IPS-18a (cell line): ENCODE measurements around the gene PSMG4.
"Not testable (repeated sequence)": the region's sequence is repeated elsewhere in the genome, so short reads cannot be mapped to it uniquely, and the experiment has no call there.

Experiments used
- H3K27ac ChIP-seq: one replicate; pipeline ENCODE4 v1.5.1; 2013; ENCODE audit warnings: low read length
- H3K27me3 ChIP-seq: one replicate; pipeline ENCODE4 v1.6.1; 2013; ENCODE audit warnings: mild to moderate bottlenecking, low read length; ENCODE audit not compliant: control insufficient read depth, insufficient read depth
- H3K36me3 ChIP-seq: one replicate; pipeline ENCODE4 v1.6.1; 2013; ENCODE audit warnings: low read depth, low read length; ENCODE audit not compliant: control insufficient read depth
- H3K4me1 ChIP-seq: one replicate; pipeline ENCODE4 v1.6.1; 2013; ENCODE audit warnings: low read depth, low read length; ENCODE audit not compliant: control insufficient read depth
- H3K4me3 ChIP-seq: one replicate; pipeline ENCODE4 v1.5.1; 2013; ENCODE audit warnings: low read length
- H3K9ac ChIP-seq: one replicate; pipeline ENCODE4 v1.6.1; 2013; ENCODE audit warnings: mild to moderate bottlenecking, low read length, moderate library complexity
- H3K9me3 ChIP-seq: one replicate; pipeline ENCODE4 v1.6.1; 2013; ENCODE audit warnings: low read depth, low read length; ENCODE audit not compliant: control insufficient read depth

Gene PSMG4

DNA sequence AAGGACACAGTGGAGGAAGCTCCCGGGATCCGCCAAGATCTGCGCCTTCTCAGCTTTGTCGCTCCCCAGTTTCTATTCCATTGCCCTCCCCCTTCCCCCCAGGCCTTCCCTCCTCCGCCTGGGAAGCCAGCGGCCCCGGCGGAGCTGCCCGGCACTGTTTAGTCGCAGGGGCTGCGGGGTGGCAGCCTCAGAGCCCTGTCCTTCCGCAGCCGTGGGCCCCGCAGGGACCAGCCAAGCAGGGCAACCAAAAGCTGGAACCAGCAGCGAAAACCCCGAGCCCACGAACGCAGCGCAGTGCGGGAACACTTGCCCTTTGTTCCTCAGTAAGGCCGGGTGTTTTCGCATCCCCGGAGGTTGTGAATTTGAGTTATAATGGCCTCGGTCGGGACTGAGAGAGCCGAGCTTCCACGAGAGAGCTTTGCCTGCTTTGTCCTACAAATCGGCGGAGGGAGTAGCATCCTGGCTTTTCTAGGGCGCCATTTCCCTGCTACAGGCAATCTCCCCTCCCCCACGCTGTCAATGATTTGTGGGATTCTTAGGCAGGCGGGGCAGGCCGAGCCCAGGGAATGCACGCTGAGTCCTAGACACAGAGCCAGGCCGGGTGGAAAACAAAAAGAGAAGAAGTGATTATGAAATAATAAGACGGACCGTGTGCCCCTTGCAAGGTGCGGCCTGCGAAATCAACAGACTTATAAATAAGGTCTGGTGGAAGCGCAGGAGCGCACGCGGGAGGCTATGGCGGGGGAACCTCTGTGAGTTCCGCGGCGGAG is 27.3 kb upstream of the PSMG4 start:
- Histone ChIP-seq H3K36me3 (no peaks in the 10 kb centered on the region), H3K9ac (peak overlapping the region; percentile 93), H3K4me1 (peaks cover 21% of the 10 kb centered on the region), H3K27ac (peak overlapping the region; percentile 80), H3K9me3 (no peaks in the 10 kb centered on the region), H3K4me3 (peak overlapping the region; percentile 97), H3K27me3 (peaks cover 38% of the 10 kb centered on the region)

DNA sequence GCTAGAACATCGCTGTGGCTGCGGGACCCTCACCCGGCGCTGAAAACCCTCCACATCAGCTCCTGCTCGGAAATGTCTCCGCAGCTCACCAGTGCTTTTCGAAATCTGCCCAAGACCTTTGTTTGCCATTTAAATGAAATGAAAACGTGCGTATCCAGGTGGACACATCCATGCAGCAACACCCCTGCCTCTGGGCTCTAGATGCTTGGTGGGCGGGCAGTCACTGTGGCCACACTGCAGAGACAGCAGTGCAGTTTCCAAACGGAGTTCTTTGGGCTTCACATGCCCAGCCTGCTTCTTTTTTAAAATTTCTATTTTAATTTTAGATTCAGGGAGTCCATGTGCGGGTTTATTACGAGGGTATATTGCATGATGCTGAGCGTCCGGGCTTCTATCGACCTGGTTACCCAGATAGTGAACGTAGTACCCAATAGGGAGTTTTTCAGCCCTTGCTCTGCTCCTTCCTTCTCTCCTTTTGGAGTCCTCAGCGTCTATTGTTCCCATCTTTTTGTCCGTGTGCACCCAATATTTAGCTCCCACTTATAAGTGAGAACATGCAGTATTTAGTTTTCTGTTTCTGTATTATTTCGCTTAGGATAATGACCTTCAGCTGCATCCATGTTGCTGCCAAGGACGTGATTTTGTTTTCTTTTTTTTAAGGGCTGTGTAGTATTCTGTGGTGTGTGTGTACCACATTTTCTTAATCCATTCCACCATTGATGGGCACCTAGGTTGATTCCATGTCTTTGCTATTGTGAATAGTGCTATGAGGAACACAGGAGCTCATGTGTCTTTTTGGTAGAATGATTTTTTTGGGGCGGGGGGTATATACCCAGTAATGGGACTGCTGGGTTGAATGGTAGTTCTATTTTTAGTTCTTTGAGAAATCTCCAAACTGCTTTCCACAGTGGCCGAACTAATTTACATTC is 26.5 kb upstream of the PSMG4 start:
- Histone ChIP-seq H3K27ac (peak overlapping the region; percentile 80), H3K4me1 (peaks cover 21% of the 10 kb centered on the region), H3K9ac (peak overlapping the region; percentile 93), H3K36me3 (no peaks in the 10 kb centered on the region), H3K4me3 (peak overlapping the region; percentile 97), H3K9me3 (no peaks in the 10 kb centered on the region), H3K27me3 (peaks cover 38% of the 10 kb centered on the region)

- no peak overlapping the region for H3K27ac ChIP-seq
- peaks cover 38% of the 10 kb centered on the region for H3K27me3 ChIP-seq
- H3K4me3 ChIP-seq: peak overlapping the region; percentile 12
- H3K4me1 ChIP-seq: peaks cover 21% of the 10 kb centered on the region
- no peaks in the 10 kb centered on the region for H3K36me3 ChIP-seq
- no peaks in the 10 kb centered on the region for H3K9me3 ChIP-seq
- no peak overlapping the region for H3K9ac ChIP-seq
These were observed 25.4 kb upstream of the PSMG4 start for GRCh38 chr6:3233321-3233720.

DNA sequence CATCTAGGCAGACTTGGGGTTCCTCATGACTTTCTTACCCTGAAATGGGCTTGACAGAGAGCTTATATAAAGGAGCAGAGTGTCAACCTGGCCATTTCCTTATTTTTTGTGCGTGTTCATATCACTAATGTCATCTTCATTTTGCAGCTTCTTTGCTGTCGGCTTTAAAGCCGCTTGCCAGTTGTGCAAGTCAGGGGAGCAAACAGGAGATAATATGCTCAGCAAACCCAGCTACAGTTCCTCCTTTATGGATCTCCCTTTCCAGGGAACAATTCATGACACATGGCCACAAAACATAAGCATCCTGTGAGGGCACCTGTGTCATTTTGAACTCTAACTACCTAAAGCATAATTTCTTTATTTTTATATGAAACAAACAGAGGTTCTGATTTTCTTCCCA is 24.8 kb upstream of the PSMG4 start:
- no peak overlapping the region for H3K4me3 ChIP-seq
- H3K36me3 ChIP-seq: no peaks in the 10 kb centered on the region
- no peak overlapping the region for H3K9ac ChIP-seq
- peaks cover 21% of the 10 kb centered on the region for H3K4me1 ChIP-seq
- H3K9me3 ChIP-seq: no peaks in the 10 kb centered on the region
- peaks cover 35% of the 10 kb centered on the region for H3K27me3 ChIP-seq
- H3K27ac ChIP-seq: no peak overlapping the region

- H3K4me1 ChIP-seq: peaks cover 11% of the 10 kb centered on the region
- H3K9ac ChIP-seq: no peak overlapping the region
- no peaks in the 10 kb centered on the region for H3K9me3 ChIP-seq
- no peaks in the 10 kb centered on the region for H3K36me3 ChIP-seq
- no peak overlapping the region for H3K27ac ChIP-seq
- H3K4me3 ChIP-seq: no peak overlapping the region
- peaks cover 19% of the 10 kb centered on the region for H3K27me3 ChIP-seq
These were observed 23.3 kb upstream of the PSMG4 start for GRCh38 chr6:3235486-3235885.

GRCh38 chr6:3236005-3236404 is 22.7 kb upstream of the PSMG4 start:
- Histone ChIP-seq H3K9ac (no peak overlapping the region), H3K4me3 (no peak overlapping the region), H3K36me3 (no peaks in the 10 kb centered on the region), H3K9me3 (no peaks in the 10 kb centered on the region), H3K4me1 (peaks cover 7% of the 10 kb centered on the region), H3K27me3 (peaks cover 15% of the 10 kb centered on the region), H3K27ac (no peak overlapping the region)

DNA sequence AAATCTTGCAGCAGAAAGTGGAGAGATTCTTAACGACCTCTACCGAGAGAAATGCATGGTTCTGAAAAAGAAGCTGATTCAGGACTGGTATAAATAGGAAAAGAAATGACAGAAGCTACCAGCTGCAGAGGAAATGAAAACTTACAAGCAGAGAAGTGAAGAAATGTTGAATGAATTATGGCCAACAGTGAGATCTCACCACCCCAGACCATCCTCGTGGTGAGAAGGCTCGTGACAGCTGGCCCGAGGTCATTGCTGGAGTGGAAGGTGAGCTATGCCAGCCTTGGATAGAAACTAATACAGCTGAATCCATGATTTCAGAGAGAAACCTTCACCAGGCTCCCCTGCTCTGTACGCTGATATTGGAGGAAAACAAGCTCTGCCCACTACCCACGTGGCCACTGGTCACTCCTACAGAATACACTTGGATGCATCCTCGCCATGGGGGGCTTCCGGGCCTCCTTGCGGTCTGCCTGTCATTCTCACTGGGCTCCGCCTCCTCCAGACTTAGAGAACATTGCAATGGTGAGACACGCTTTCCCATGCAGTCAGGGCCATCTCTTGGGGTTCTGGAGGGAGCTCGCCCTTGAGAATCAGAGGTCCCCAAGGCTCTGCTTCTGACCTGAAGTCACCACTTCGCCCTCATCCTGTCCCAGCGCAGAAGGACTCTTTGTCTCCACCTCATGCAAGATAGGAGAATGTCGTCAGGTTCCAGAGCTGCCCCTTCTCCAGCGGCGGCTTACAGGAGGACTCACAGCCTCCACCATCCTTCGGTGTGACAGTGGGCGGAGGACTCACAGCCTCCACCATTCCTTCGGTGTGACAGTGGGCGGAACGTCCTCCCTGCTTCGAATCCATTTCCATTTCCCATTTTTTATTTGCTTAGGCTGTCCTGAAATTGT is 20.7 kb upstream of the PSMG4 start:
- Histone ChIP-seq H3K27me3 (peaks cover 5% of the 10 kb centered on the region), H3K9me3 (no peaks in the 10 kb centered on the region), H3K36me3 (no peaks in the 10 kb centered on the region), H3K4me3 (no peak overlapping the region), H3K4me1 (peaks cover 3% of the 10 kb centered on the region), H3K27ac (no peak overlapping the region), H3K9ac (no peak overlapping the region)

DNA sequence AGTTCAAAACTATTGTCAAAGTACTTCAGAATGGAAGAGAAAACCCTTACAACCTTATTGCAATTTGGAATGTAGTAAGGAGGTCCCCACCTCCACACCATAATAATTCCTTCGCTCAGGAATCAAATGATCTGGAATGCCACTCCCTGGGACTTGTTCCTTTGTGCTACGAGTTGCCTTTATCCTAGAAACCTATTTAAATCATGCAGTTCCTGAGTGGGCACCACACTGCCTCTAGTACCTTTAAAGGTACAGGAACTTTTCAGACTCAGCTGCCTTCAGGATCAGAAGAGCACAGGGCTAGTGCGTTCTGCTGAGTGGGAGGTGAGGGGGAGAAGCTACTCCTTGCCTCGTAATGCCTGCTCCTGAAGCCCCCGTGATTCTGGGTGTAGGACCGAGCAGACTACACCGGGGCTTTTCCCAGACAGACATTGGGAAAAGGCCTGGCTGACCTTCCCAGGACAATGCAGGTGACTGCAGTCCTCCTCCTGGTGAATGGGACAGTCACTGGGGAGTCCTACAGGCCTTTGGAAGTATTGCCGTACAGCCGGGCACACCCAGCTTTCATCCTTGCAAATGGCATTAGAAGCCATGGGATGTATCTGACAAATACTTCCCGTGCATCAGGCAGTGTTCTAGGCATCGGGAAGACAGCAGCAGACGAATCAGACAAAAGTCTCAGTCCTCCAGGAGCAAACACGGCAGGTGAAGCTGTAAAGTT is 19.5 kb upstream of the PSMG4 start:
- H3K27me3 ChIP-seq: no peaks in the 10 kb centered on the region
- H3K36me3 ChIP-seq: no peaks in the 10 kb centered on the region
- H3K4me1 ChIP-seq: peaks cover 2% of the 10 kb centered on the region
- no peak overlapping the region for H3K9ac ChIP-seq
- no peaks in the 10 kb centered on the region for H3K9me3 ChIP-seq
- H3K4me3 ChIP-seq: no peak overlapping the region
- no peak overlapping the region for H3K27ac ChIP-seq

GRCh38 chr6:3240595-3240994 is 18.2 kb upstream of the PSMG4 start:
- Histone ChIP-seq H3K9me3 (no peaks in the 10 kb centered on the region), H3K4me1 (no peaks in the 10 kb centered on the region)

GRCh38 chr6:3241745-3242144 is 17.0 kb upstream of the PSMG4 start:
- not testable (repeated sequence) for H3K4me3 ChIP-seq, H3K36me3 ChIP-seq, H3K9me3 ChIP-seq, H3K27me3 ChIP-seq, H3K27ac ChIP-seq, H3K9ac ChIP-seq, H3K4me1 ChIP-seq

More at GRCh38 chr6:3240595-3240994, 18.2 kb upstream of the PSMG4 start:
- no peak overlapping the region for H3K27ac ChIP-seq
- H3K27me3 ChIP-seq: no peaks in the 10 kb centered on the region
- no peak overlapping the region for H3K4me3 ChIP-seq
- H3K9ac ChIP-seq: no peak overlapping the region
- H3K36me3 ChIP-seq: no peaks in the 10 kb centered on the region
